ENCODE measurements around the gene ELAVL4.
"Not testable (repeated sequence)": the region's sequence is repeated elsewhere in the genome, so short reads cannot be mapped to it uniquely, and the experiment has no call there.

Gene ELAVL4

GRCh38 chr1:50163680-50164079, 55.0 kb downstream of the ELAVL4 start:
- no peak for DNase-seq
- in situ Hi-C loops (cut with HindIII; ENCODE audit: low pct_ligation_motif_present, low pct_unique_long_range_greater_than_20kb, low sequenced_read_pairs) = no loop called here

DNA sequence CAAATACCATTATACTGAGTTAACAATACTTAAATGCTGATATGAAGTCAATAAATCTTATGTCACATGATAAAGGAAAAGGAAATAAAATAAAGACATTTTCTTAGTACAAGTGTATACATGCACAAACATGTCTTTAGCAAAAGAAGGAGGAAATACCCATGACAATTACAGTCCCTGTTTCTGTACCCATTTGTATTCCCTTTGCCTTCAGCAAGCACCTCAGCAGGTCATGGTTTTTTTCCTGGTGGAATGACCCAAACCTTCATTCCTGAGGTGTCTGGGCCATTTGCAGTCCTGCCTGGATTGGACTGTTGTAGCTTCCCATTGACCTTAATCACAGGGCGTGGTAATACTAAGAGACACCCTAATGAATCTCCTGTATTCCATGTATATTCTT, 57.6 kb downstream of the ELAVL4 start:
- in situ Hi-C loops (cut with HindIII; ENCODE audit: low pct_ligation_motif_present, low pct_unique_long_range_greater_than_20kb, low sequenced_read_pairs) = not testable (repeated sequence)

DNA sequence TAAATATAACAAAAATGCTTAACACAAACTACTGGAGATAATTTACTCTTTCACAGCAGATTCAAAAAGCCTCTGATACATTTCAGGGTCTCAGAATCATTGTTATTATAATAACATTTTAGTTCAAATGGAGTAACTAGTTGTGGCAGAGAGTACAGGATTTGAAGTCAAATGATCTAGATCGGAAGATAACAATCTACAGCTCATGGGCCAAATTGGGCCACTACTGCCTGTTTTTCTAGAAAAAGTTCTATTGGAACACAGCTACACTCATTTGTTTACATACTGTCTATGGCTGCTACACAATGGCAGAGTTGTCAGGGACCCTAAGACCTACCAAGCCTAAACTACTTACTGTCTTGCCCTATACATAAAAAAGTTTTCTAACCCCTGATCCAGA, 63.6 kb downstream of the ELAVL4 start:
- in situ Hi-C loops (cut with HindIII; ENCODE audit: low pct_ligation_motif_present, low pct_unique_long_range_greater_than_20kb, low sequenced_read_pairs) = no loop called here
- DNase-seq = no peak

More for the DNA sequence above, 57.6 kb downstream of the ELAVL4 start:
- DNase-seq = not testable (repeated sequence)

GRCh38 chr1:50174101-50174500, 65.4 kb downstream of the ELAVL4 start:
- in situ Hi-C loops (cut with HindIII; ENCODE audit: low pct_ligation_motif_present, low pct_unique_long_range_greater_than_20kb, low sequenced_read_pairs) = no loop called here
- no peak for DNase-seq

DNA sequence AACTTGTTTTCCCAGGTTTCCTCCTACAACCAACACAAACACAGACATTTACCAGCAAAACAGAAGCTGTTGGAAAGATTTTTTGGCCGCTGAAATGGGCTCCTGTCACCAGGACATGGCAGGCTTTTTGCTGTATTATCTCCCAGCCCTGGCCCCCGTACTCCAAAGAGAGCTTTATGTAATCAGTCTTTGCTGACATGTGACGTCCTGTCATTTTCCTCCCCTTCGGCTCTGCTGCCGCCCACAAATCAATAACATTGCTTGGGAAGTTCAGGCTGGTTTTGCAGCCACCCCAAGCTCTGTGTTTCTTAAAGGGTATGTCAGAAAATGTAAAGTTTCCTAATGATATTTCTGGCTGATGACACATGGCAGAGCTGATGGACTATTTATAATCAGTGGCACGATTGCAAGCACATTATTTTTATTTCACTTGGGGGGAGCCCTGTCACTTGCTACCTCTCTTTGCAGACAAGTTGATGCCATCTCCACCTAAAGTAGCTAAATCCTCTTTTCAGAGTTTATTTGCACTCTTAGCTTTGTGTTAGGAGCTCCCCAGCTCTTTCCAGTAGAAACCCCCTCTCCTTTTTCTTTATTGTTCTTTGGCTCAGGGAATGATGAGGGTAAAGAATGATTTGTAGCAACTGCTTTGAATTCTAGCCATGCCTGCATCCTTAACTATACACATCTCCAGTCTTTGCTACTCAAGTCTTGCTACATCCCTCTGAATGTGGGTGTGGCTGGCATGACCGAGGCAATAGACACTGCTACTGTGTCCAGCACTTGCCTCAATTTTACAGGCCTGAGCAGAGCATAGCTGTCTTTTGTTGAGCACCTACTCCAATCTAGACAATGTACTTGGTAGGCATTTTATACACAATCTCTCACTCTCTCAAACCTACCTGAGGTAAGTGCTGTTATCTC, 67.3 kb downstream of the ELAVL4 start:
- DNase-seq = no peak
- in situ Hi-C loops (cut with HindIII; ENCODE audit: low pct_ligation_motif_present, low pct_unique_long_range_greater_than_20kb, low sequenced_read_pairs) = no loop called here

DNA sequence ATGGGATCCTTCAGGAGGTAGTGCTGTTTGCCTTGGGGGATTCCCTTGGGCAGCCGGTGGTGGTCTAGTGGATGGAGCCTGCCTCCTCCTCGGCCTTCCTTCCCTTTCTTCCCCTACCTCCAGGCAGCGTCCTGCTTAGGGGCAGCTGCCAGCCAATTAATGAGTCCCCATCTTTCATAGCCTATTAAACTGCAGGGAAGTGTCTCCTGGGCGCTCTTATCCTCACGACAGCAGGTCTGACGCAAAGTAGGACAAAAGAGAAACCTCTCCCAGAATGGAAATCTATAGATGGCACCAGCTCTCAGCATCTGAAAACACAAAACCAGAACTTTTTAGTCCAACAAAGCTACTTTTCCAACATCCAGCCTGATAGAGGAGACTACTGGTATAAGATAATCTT, 69.3 kb downstream of the ELAVL4 start:
- in situ Hi-C loops (cut with HindIII; ENCODE audit: low pct_ligation_motif_present, low pct_unique_long_range_greater_than_20kb, low sequenced_read_pairs) = no loop called here
- no peak for DNase-seq

GRCh38 chr1:50179639-50180038, 70.9 kb downstream of the ELAVL4 start:
- no peak for DNase-seq
- in situ Hi-C loops (cut with HindIII; ENCODE audit: low pct_ligation_motif_present, low pct_unique_long_range_greater_than_20kb, low sequenced_read_pairs) = no loop called here

DNA sequence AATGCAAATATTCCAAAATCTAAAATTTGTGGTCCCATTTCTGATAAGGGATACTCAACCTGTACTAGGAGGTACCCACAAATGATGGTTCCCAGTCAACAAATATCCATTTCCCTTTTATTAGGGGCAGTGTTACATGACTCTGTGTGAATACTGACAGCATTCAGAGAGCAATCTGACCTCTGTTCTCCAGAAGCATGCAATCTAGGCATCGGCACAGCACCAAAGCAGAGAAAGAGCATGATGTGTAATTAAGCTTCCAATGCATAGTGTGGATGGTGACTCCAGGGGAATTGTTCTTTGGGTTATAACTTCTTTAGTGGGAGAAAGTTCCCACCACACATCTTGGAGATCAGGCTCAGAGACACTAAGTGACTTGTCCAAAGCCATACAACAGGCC, 71.6 kb downstream of the ELAVL4 start:
- DNase-seq = no peak
- in situ Hi-C loops (cut with HindIII; ENCODE audit: low pct_ligation_motif_present, low pct_unique_long_range_greater_than_20kb, low sequenced_read_pairs) = no loop called here

- DNase-seq = no peak
- in situ Hi-C loops (cut with HindIII; ENCODE audit: low pct_ligation_motif_present, low pct_unique_long_range_greater_than_20kb, low sequenced_read_pairs) = no loop called here
Measured at GRCh38 chr1:50181027-50181663, 72.4 kb downstream of the ELAVL4 start.

GRCh38 chr1:50183378-50184133, 74.8 kb downstream of the ELAVL4 start:
- DNase-seq = no peak
- in situ Hi-C loops (cut with HindIII; ENCODE audit: low pct_ligation_motif_present, low pct_unique_long_range_greater_than_20kb, low sequenced_read_pairs) = no loop called here

DNA sequence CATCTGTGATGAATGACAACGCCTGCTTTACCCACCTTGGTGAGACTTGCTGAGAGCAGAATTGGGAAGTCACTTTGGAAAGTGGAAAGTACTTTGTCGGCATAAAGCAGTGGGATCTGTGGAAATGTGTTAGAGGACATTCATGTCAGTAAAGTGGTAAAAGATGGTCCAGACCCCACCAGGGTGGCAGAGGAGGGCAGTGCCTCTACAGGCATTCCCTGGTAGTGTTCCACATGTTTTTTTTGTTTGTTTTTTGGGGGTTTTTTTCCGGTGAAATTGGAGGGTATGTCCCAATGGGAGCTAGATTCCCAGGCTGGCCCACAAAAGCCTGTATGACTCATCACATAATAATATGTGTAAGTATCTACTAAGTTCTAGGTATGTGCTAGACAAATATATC, 80.6 kb downstream of the ELAVL4 start:
- no peak for DNase-seq
- in situ Hi-C loops (cut with HindIII; ENCODE audit: low pct_ligation_motif_present, low pct_unique_long_range_greater_than_20kb, low sequenced_read_pairs) = no loop called here

GRCh38 chr1:50193002-50193401, 84.3 kb downstream of the ELAVL4 start:
- in situ Hi-C loops (cut with HindIII; ENCODE audit: low pct_ligation_motif_present, low pct_unique_long_range_greater_than_20kb, low sequenced_read_pairs) = no loop called here
- no peak for DNase-seq

DNA sequence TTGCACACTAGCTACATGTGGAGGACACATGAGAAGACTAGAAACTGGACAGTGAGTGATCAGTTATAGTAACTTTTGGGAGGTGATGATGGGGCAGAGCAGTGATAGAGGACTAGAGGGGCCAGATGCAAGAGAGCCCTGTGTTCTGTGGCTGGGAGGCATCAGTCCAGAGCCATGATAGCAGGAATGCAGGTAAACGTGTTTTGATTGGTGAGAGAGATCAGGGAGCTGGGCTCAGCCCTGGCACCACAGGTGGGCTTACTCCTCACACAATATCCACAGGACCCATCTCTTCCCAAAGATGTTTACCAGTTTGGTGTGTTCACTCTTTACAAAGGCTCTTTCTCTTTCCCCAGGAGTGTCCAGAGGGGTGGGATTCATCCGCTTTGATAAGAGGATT, 86.5 kb downstream of the ELAVL4 start:
- in situ Hi-C loops (cut with HindIII; ENCODE audit: low pct_ligation_motif_present, low pct_unique_long_range_greater_than_20kb, low sequenced_read_pairs) = no loop called here

GRCh38 chr1:50196081-50196480, 87.4 kb downstream of the ELAVL4 start:
- no peak for DNase-seq
- in situ Hi-C loops (cut with HindIII; ENCODE audit: low pct_ligation_motif_present, low pct_unique_long_range_greater_than_20kb, low sequenced_read_pairs) = no loop called here

More for the DNA sequence above, 86.5 kb downstream of the ELAVL4 start:
- DNase-seq = no peak

DNA sequence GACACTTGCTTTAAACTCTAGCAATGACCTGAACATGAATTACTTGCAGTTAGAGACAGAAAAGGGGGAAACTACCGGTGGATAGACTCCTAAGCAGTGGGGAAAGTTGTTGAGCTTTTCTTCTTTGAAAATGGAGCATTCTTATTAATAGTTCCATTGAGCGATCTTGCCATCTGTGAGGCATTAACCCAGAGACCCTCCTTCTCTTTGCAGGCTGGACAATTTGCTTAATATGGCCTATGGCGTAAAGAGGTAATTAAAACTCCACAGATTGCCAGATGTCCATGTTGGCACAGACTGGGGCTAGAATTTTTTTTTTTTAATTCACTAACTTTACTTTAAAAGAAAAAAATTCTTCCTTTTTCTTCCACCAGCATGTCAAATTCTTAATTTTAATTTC, 88.5 kb downstream of the ELAVL4 start:
- no peak for DNase-seq
- in situ Hi-C loops (cut with HindIII; ENCODE audit: low pct_ligation_motif_present, low pct_unique_long_range_greater_than_20kb, low sequenced_read_pairs) = no loop called here

GRCh38 chr1:50208315-50208714, 99.6 kb downstream of the ELAVL4 start:
- in situ Hi-C loops (cut with HindIII; ENCODE audit: low pct_ligation_motif_present, low pct_unique_long_range_greater_than_20kb, low sequenced_read_pairs) = no loop called here
- DNase-seq = no peak

- in situ Hi-C loops (cut with HindIII; ENCODE audit: low pct_ligation_motif_present, low pct_unique_long_range_greater_than_20kb, low sequenced_read_pairs) = no loop called here
- no peak for DNase-seq
Measured at GRCh38 chr1:50208756-50209155, 100.0 kb downstream of the ELAVL4 start.

DNA sequence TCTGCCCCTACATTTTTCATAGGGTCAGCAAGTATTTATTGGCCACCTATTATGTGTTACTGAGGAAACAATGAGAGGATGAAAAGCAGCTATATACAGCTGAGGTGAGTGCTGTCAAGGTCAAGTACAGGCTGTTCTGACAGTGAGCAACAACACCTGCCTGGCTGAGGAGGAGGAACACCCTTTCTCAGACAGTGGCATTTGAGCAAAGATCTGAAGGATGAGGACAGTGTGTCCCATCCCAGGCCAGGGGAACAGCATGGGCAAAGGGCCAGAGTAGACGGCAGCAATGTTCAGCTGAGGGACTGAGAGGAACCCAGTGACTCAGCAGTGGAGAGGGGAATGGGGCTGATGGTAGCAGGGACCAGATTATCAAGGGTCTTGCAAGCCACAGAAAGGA, 101.0 kb downstream of the ELAVL4 start:
- in situ Hi-C loops (cut with HindIII; ENCODE audit: low pct_ligation_motif_present, low pct_unique_long_range_greater_than_20kb, low sequenced_read_pairs) = no loop called here
- no peak for DNase-seq

- in situ Hi-C loops (cut with HindIII; ENCODE audit: low pct_ligation_motif_present, low pct_unique_long_range_greater_than_20kb, low sequenced_read_pairs) = no loop called here
- DNase-seq = no peak
Measured at GRCh38 chr1:50213505-50213904, 104.8 kb downstream of the ELAVL4 start.

Measured in ACHN (cell line).